Activated naive CD4-positive, alpha-beta T cell treated with anti-CD3 and anti-CD28 coated beads, Interleukin-2, amount 50 U/mL, for 72 hours (primary cell): ENCODE data around the gene BRD7. TPM values are rescaled to one million over a fixed set of nuclear protein-coding genes. Genes with fewer than 3 reads are reported as not detected.

Experiments
- ATAC-seq, 2 donors: fragments of 150-1000 bp; cut with Tn5 transposase; 2 replicates each; pipeline ENCODE4 v1.10.0; 2021; ENCODE audit warnings: mild to moderate bottlenecking in 2 of 2, moderate library complexity in 2 of 2
- DNase-seq, 2 donors: peaks; one replicate each; pipeline ENCODE4 v3.0.0; 2021 to 2022; ENCODE audit warnings: low spot score in 2 of 2
- H3K27ac Mint-ChIP-seq, 2 donors: one replicate each; pipeline ENCODE4 v1.8.0; 2022; ENCODE audit warnings: mild to moderate bottlenecking in 2 of 2, mixed read lengths in 2 of 2
- H3K36me3 Mint-ChIP-seq, 2 donors: one replicate each; pipeline ENCODE4 v1.8.0; 2022; ENCODE audit warnings: mixed read lengths in 2 of 2
- H3K9me3 Mint-ChIP-seq, 2 donors: one replicate each; pipeline ENCODE4 v1.8.0; 2022; ENCODE audit warnings: mixed read lengths in 2 of 2
- total RNA-seq, 2 donors: library from RNA; stranded (reverse); gene quantifications; one replicate each; pipeline ENCODE4 v1.2.3, GENCODE V29; 2022

Gene BRD7
- total RNA-seq, 2 donors from 2014 or later: 71.5 to 84.9 TPM

- DNase-seq: no peak
- ATAC-seq: no peak
- H3K9me3 Mint-ChIP-seq: no peaks in the 10 kb centered on the region
- H3K27ac Mint-ChIP-seq: peak overlapping the region; percentile 15 to 79
- peaks cover 4 to 10% of the 10 kb centered on the region in 2 donors for H3K36me3 Mint-ChIP-seq
Observed at GRCh38 chr16:50318796-50319578, 49.8 kb downstream of the BRD7 start.

GRCh38 chr16:50316848-50317630 lies 51.7 kb downstream of the BRD7 start:
- DNase-seq (no peak), ATAC-seq (no peak)
- Mint-ChIP-seq H3K36me3 (peaks cover 0 to 22% of the 10 kb centered on the region in 2 donors), H3K27ac (peak overlapping the region; percentile 81 to 87), H3K9me3 (no peaks in the 10 kb centered on the region)

GRCh38 chr16:50316102-50316847 lies 52.5 kb downstream of the BRD7 start:
- peaks cover 0 to 26% of the 10 kb centered on the region in 2 donors for H3K36me3 Mint-ChIP-seq
- ATAC-seq (no peak), DNase-seq (peak in 1 of 2 donors; percentile 44)
- no peaks in the 10 kb centered on the region for H3K9me3 Mint-ChIP-seq
- peak overlapping the region; percentile 81 to 87 for H3K27ac Mint-ChIP-seq

GRCh38 chr16:50315346-50315997 lies 53.3 kb downstream of the BRD7 start:
- peak in 1 of 2 donors; percentile 39 for DNase-seq
- peaks cover 0 to 21% of the 10 kb centered on the region in 2 donors for H3K36me3 Mint-ChIP-seq
- peak overlapping the region; percentile 47 to 87 for H3K27ac Mint-ChIP-seq
- H3K9me3 Mint-ChIP-seq: no peaks in the 10 kb centered on the region
- no peak for ATAC-seq

GRCh38 chr16:50314665-50315064 lies 54.1 kb downstream of the BRD7 start:
- Mint-ChIP-seq H3K27ac (peak overlapping the region; percentile 47 to 87), H3K9me3 (no peaks in the 10 kb centered on the region), H3K36me3 (peaks cover 0 to 21% of the 10 kb centered on the region in 2 donors)
- DNase-seq: no peak
- ATAC-seq: no peak

GRCh38 chr16:50313596-50314478 lies 55.0 kb downstream of the BRD7 start:
- H3K36me3 Mint-ChIP-seq: peaks cover 0 to 21% of the 10 kb centered on the region in 2 donors
- no peaks in the 10 kb centered on the region for H3K9me3 Mint-ChIP-seq
- ATAC-seq: peak; percentile 49 to 88
- H3K27ac Mint-ChIP-seq: peak overlapping the region; percentile 84 to 87
- DNase-seq: peak in 1 of 2 donors; percentile 72

GRCh38 chr16:50311891-50312501 lies 56.8 kb downstream of the BRD7 start:
- ATAC-seq (no peak), DNase-seq (peak in 1 of 2 donors; percentile 49)
- peaks cover 0 to 21% of the 10 kb centered on the region in 2 donors for H3K36me3 Mint-ChIP-seq
- no peaks in the 10 kb centered on the region for H3K9me3 Mint-ChIP-seq
- peak overlapping the region; percentile 84 to 87 for H3K27ac Mint-ChIP-seq

- peaks cover 0 to 21% of the 10 kb centered on the region in 2 donors for H3K36me3 Mint-ChIP-seq
- ATAC-seq: no peak
- peak overlapping the region; percentile 79 to 87 for H3K27ac Mint-ChIP-seq
- DNase-seq: peak in 1 of 2 donors; percentile 45
- H3K9me3 Mint-ChIP-seq: no peaks in the 10 kb centered on the region
Observed at GRCh38 chr16:50311134-50311528, 57.7 kb downstream of the BRD7 start.

GRCh38 chr16:50310308-50311133 lies 58.3 kb downstream of the BRD7 start:
- DNase-seq (peak in 1 of 2 donors; percentile 48), ATAC-seq (peak in 1 of 2 donors; percentile 16)
- peak overlapping the region; percentile 86 to 87 for H3K27ac Mint-ChIP-seq
- peaks cover 0 to 21% of the 10 kb centered on the region in 2 donors for H3K36me3 Mint-ChIP-seq
- H3K9me3 Mint-ChIP-seq: no peaks in the 10 kb centered on the region

GRCh38 chr16:50309527-50310307 lies 59.1 kb downstream of the BRD7 start:
- Mint-ChIP-seq H3K9me3 (no peaks in the 10 kb centered on the region), H3K36me3 (peaks cover 0 to 21% of the 10 kb centered on the region in 2 donors), H3K27ac (peak overlapping the region; percentile 86)
- ATAC-seq (peak in 1 of 2 donors; percentile 8), DNase-seq (peak in 1 of 2 donors; percentile 55)

GRCh38 chr16:50309156-50309526 lies 59.6 kb downstream of the BRD7 start:
- no peak for ATAC-seq
- DNase-seq: peak in 1 of 2 donors; percentile 35
- peak overlapping the region; percentile 86 for H3K27ac Mint-ChIP-seq

GRCh38 chr16:50308237-50308965 lies 60.4 kb downstream of the BRD7 start:
- DNase-seq: peak in 1 of 2 donors; percentile 55
- ATAC-seq: no peak
- H3K36me3 Mint-ChIP-seq: peaks cover 0 to 17% of the 10 kb centered on the region in 2 donors
- H3K27ac Mint-ChIP-seq: peak overlapping the region; percentile 60 to 86
- H3K9me3 Mint-ChIP-seq: no peaks in the 10 kb centered on the region

More at GRCh38 chr16:50309156-50309526, 59.6 kb downstream of the BRD7 start:
- Mint-ChIP-seq H3K36me3 (peaks cover 0 to 21% of the 10 kb centered on the region in 2 donors), H3K9me3 (no peaks in the 10 kb centered on the region)

GRCh38 chr16:50306287-50306686 lies 62.5 kb downstream of the BRD7 start:
- DNase-seq: no peak
- no peaks in the 10 kb centered on the region for H3K9me3 Mint-ChIP-seq
- H3K27ac Mint-ChIP-seq: peak overlapping the region; percentile 44 to 78
- no peaks in the 10 kb centered on the region for H3K36me3 Mint-ChIP-seq
- no peak for ATAC-seq
